IPS DF 4.7 (cell line): ENCODE data around the gene ABHD4.
"Not testable (repeated sequence)": the region's sequence is repeated elsewhere in the genome, so short reads cannot be mapped to it uniquely, and the experiment has no call there.

Experiments used
- DNase-seq: peaks from one replicate; pipeline ENCODE4 v3.0.0-alpha.2; 2013; ENCODE audit warnings: low spot score; ENCODE audit errors: extremely low read depth

ABHD4 gene

GRCh38 chr14:22598099-22598895 lies at the start of gene ABHD4:
Gene ABHD4, plus strand, starts transcription at chr14:22598300. Its CDS starts 7 bp downstream, at chr14:22598307.
- no peak for DNase-seq

- DNase-seq = no peak
Observed at GRCh38 chr14:22549324-22549962, 48.7 kb upstream of the ABHD4 start.

GRCh38 chr14:22549981-22550673 lies 48.0 kb upstream of the ABHD4 start:
- DNase-seq = peak; percentile 87

GRCh38 chr14:22551605-22551997 lies 46.5 kb upstream of the ABHD4 start:
- no peak for DNase-seq

GRCh38 chr14:22552001-22552826 lies 45.9 kb upstream of the ABHD4 start:
- no peak for DNase-seq

- DNase-seq = no peak
Observed at GRCh38 chr14:22552827-22553076, 45.3 kb upstream of the ABHD4 start.

GRCh38 chr14:22553445-22553844 lies 44.7 kb upstream of the ABHD4 start:
- no peak for DNase-seq

- not testable (repeated sequence) for DNase-seq
Observed at GRCh38 chr14:22553861-22554497, 44.1 kb upstream of the ABHD4 start.

GRCh38 chr14:22554498-22555383 lies 43.4 kb upstream of the ABHD4 start:
- DNase-seq = no peak

- no peak for DNase-seq
Observed at GRCh38 chr14:22555384-22556011, 42.6 kb upstream of the ABHD4 start.

- no peak for DNase-seq
Observed at GRCh38 chr14:22556021-22556989, 41.8 kb upstream of the ABHD4 start.

GRCh38 chr14:22556990-22557623 lies 41.0 kb upstream of the ABHD4 start:
- DNase-seq = no peak

GRCh38 chr14:22557846-22558220 lies 40.3 kb upstream of the ABHD4 start:
- no peak for DNase-seq

- no peak for DNase-seq
Observed at GRCh38 chr14:22558221-22558913, 39.7 kb upstream of the ABHD4 start.

- DNase-seq = no peak
Observed at GRCh38 chr14:22559041-22559440, 39.1 kb upstream of the ABHD4 start.

- DNase-seq = no peak
Observed at GRCh38 chr14:22560662-22561365, 37.3 kb upstream of the ABHD4 start.

- DNase-seq = no peak
Observed at GRCh38 chr14:22561366-22561660, 36.8 kb upstream of the ABHD4 start.
